HCT116 (cell line): ENCODE results near the gene ERMARD. TPM values are rescaled to one million over a fixed set of nuclear protein-coding genes. Genes with fewer than 3 reads are reported as not detected.

ENCODE experiments used
- ATAC-seq: fragments of 200-7000 bp; cut with Tn5 transposase; 2 replicates; pipeline ENCODE4 v1.9.1; 2020; ENCODE audit warnings: mild to moderate bottlenecking, moderate library complexity
- BruUV-seq: library from RNA; stranded (reverse); fragments of 400-500 nt; replicated peaks from 2 replicates; lab custom pipeline; 2021; lab: Mats Ljungman, UMichigan
- CTCF ChIA-PET: fragments of 300-600 bp; sonication (Branson Sonifier 250); formaldehyde crosslinking; loops from one replicate; lab custom pipeline; 2021; ENCODE audit warnings: antibody characterized with exemption; lab: Charles Lee
- POLR2A ChIA-PET: fragments of 300-600, 350-600 bp; sonication (Branson Sonifier 250); formaldehyde crosslinking; loops from one replicate; lab custom pipeline; 2021; ENCODE audit warnings: antibody characterized with exemption; lab: Charles Lee
- RAD21 ChIA-PET, 2 experiments: fragments of 300-600 bp; sonication (Branson Sonifier 250); formaldehyde crosslinking; loops; one replicate each; lab custom pipeline; 2023; ENCODE audit warnings: low total read pairs in 2 of 2; ENCODE audit not compliant: uncharacterized antibody in 2 of 2, unreplicated experiment in 2 of 2, low non-redundant PET in 1 of 2; lab: Charles Lee
- DNase-seq: peaks from one replicate; pipeline ENCODE4 v3.0.0-alpha.2; 2010; ENCODE audit warnings: low read depth, low spot score
- H2AFZ ChIP-seq: fragments of 200-600 bp; shearing (Covaris generic), sonication (generic); 2 replicates; pipeline ENCODE4 v1.6.1; 2017; ENCODE audit warnings: low read depth, mixed run types, mixed read lengths, antibody characterized with exemption, low read length; ENCODE audit not compliant: poor library complexity, severe bottlenecking
- H3K27ac ChIP-seq: 2 replicates; pipeline ENCODE4 v1.5.1; 2012; ENCODE audit warnings: low read depth, low read length
- H3K27me3 ChIP-seq: fragments of 200-600 bp; sonication (generic); 2 replicates; pipeline ENCODE4 v1.6.1; 2016; ENCODE audit warnings: mixed run types, low read length, mixed read lengths; ENCODE audit not compliant: insufficient read depth
- H3K36me3 ChIP-seq, 2 experiments: fragments of 200-500 bp in 1 of 2; fragments of 200-600 bp in 1 of 2; sonication (Bioruptor generic) in 1 of 2; sonication (generic) in 1 of 2; 2 replicates each; pipeline versions ENCODE4 v1.5.1 to v1.6.1; 2014 to 2016; ENCODE audit warnings: low read length in 2 of 2, inconsistent platforms in 1 of 2, mixed read lengths in 1 of 2, mixed run types in 1 of 2; ENCODE audit not compliant: insufficient read depth in 2 of 2, control insufficient read depth in 1 of 2
- H3K4me1 ChIP-seq, 2 experiments: fragments of 200-600 bp in 1 of 2; sonication (generic) in 1 of 2; 2 replicates each; pipeline versions ENCODE4 v1.5.1 to v1.6.1; 2012 to 2017; ENCODE audit warnings: low read length in 2 of 2, inconsistent platforms in 1 of 2, mild to moderate bottlenecking in 1 of 2, mixed read lengths in 1 of 2, mixed run types in 1 of 2, moderate library complexity in 1 of 2; ENCODE audit not compliant: insufficient read depth in 2 of 2, control insufficient read depth in 1 of 2
- H3K4me2 ChIP-seq: fragments of 200-600 bp; sonication (generic); 2 replicates; pipeline ENCODE4 v1.6.1; 2017; ENCODE audit warnings: mixed run types, low read length, mixed read lengths
- H3K4me3 ChIP-seq, 2 experiments: fragments of 200-600 bp in 1 of 2; sonication (generic) in 1 of 2; replicated peaks in 1 of 2; 2 replicates each; pipeline ENCODE4 v1.5.1; 2011 to 2016; ENCODE audit warnings: low read length in 2 of 2, control low read depth in 1 of 2, low read depth in 1 of 2, mild to moderate bottlenecking in 1 of 2, mixed read lengths in 1 of 2, mixed run types in 1 of 2
- H3K79me2 ChIP-seq: fragments of 200-600 bp; sonication (generic); 2 replicates; pipeline ENCODE4 v1.6.1; 2017; ENCODE audit warnings: mild to moderate bottlenecking, mixed run types, low read length, moderate library complexity, mixed read lengths; ENCODE audit not compliant: insufficient read depth
- H3K9ac ChIP-seq: fragments of 200-600 bp; sonication (generic); 2 replicates; pipeline ENCODE4 v1.6.1; 2016; ENCODE audit warnings: low read length, mixed read lengths
- H3K9me2 ChIP-seq: fragments of 200-600 bp; sonication (generic), shearing (Covaris generic); 2 replicates; pipeline ENCODE4 v1.6.1; 2017; ENCODE audit warnings: mixed run types, mild to moderate bottlenecking, moderate library complexity; ENCODE audit not compliant: insufficient read depth
- H3K9me3 ChIP-seq, 2 experiments: fragments of 200-500 bp in 1 of 2; fragments of 200-600 bp in 1 of 2; sonication (Bioruptor generic) in 1 of 2; sonication (generic) in 1 of 2; 2 replicates each; pipeline ENCODE4 v1.6.1; 2014 to 2017; ENCODE audit warnings: low read length in 2 of 2, mixed read lengths in 2 of 2, inconsistent platforms in 1 of 2, low read depth in 1 of 2, mild to moderate bottlenecking in 1 of 2, mixed run types in 1 of 2, moderate library complexity in 1 of 2; ENCODE audit not compliant: control insufficient read depth in 1 of 2, insufficient read depth in 1 of 2
- H4K20me1 ChIP-seq: fragments of 200-600 bp; sonication (generic), shearing (Covaris generic); 2 replicates; pipeline ENCODE4 v1.6.1; 2017; ENCODE audit warnings: mixed run types, mild to moderate bottlenecking, moderate library complexity; ENCODE audit not compliant: insufficient read depth
- CEBPB ChIP-seq: IDR thresholded peaks from 2 replicates; pipeline ENCODE4 v1.6.1; 2012; ENCODE audit warnings: low read depth
- CTCF ChIP-seq, 3 experiments: fragments of 200-600 bp in 1 of 3; sonication (generic) in 1 of 3; IDR thresholded peaks in 2 of 3; conservative IDR thresholded peaks in 1 of 3; 2 replicates each; pipeline ENCODE4 v1.5.1; 2012 to 2017; ENCODE audit warnings: low read depth in 2 of 3, low read length in 2 of 3, antibody characterized with exemption in 1 of 3, borderline replicate concordance in 1 of 3, control low read depth in 1 of 3, mild to moderate bottlenecking in 1 of 3, mixed read lengths in 1 of 3, mixed run types in 1 of 3, moderate library complexity in 1 of 3; ENCODE audit not compliant: insufficient read depth in 1 of 3
- JUND ChIP-seq: IDR thresholded peaks from 2 replicates; pipeline ENCODE4 v1.6.1; 2012
- YY1 ChIP-seq: IDR thresholded peaks from 2 replicates; pipeline ENCODE4 v1.6.1; 2011; ENCODE audit warnings: low read length, low read depth, moderate library complexity, mild to moderate bottlenecking; ENCODE audit not compliant: insufficient replicate concordance; ENCODE audit errors: extremely low read depth
- ZBTB33 ChIP-seq: IDR thresholded peaks from 2 replicates; pipeline ENCODE4 v1.6.1; 2011; ENCODE audit warnings: mild to moderate bottlenecking, low read length, moderate library complexity; ENCODE audit not compliant: insufficient replicate concordance; ENCODE audit errors: extremely low read depth
- ZFX ChIP-seq: fragments of 450-650 bp; IDR thresholded peaks from 2 replicates; pipeline ENCODE4 v1.6.1; 2017
- intact Hi-C: fragments of 100-400 bp; cut with micrococcal nuclease; formaldehyde crosslinking; loops from 2 replicates; pipeline ENCODE4 v1.10.0; 2022
- total RNA-seq: library from RNA; stranded (reverse); gene quantifications from one replicate; pipeline ENCODE4 v1.2.1, GENCODE V29; 2021; ENCODE audit not compliant: unreplicated experiment

ERMARD gene
- total RNA-seq, 1 experiment from 2014 or later, result 24.7 TPM

GRCh38 chr6:169774347-169774746, 22.9 kb downstream of the ERMARD start:
- Histone ChIP-seq H3K4me2 (no peak overlapping the region), H3K9ac (no peak overlapping the region), H3K4me3 (no peak overlapping the region), H3K27me3 (no peaks in the 10 kb centered on the region), H3K27ac (no peak overlapping the region), H2AFZ (no peak overlapping the region), H3K79me2 (no peaks in the 10 kb centered on the region), H3K36me3 (peaks cover 0 to 3% of the 10 kb centered on the region in 2 experiments; a peak in 1 of 4 replicates), H3K9me2 (no peaks in the 10 kb centered on the region), H3K4me1 (no peaks in the 10 kb centered on the region), H3K9me3 (no peaks in the 10 kb centered on the region), H4K20me1 (no peaks in the 10 kb centered on the region)
- intact Hi-C loops, result no loop called here
- CTCF ChIA-PET, result no interaction called here
- no TSS peak for BruUV-seq
- TF ChIP-seq CTCF (IDR thresholded peaks at IDR 0.05 in 2 of 3, conservative IDR thresholded peaks at IDR 0.05 in 1 of 3; ENCODE audit: borderline replicate concordance in 1 of 3, insufficient read depth in 1 of 3, low read depth in 2 of 3, low read length in 2 of 3), result 0 out of 6 replicates have a peak, but pooled peaks of 1 of the 3 experiments have one; percentile 9
- TF ChIP-seq JUND, result no peak
- no peak for TF ChIP-seq ZFX
- no peak for TF ChIP-seq YY1
- no peak for TF ChIP-seq ZBTB33
- TF ChIP-seq CEBPB, result no peak
- DNase-seq, result no peak
- no peak; the same call in 1 of the 2 replicates for ATAC-seq
- POLR2A ChIA-PET, result no interaction called here
- RAD21 ChIA-PET, result no interaction called here
